IMR-90 (cell line): Measurements from ENCODE around the gene CHST8. TPM values are rescaled to one million over a fixed set of nuclear protein-coding genes. Genes with fewer than 3 reads are reported as not detected.

Experiments used
- ATAC-seq: fragments of 200-7000 bp; cut with Tn5 transposase; 2 replicates; pipeline ENCODE4 v1.9.1; 2020; ENCODE audit warnings: low read depth, mild to moderate bottlenecking, moderate library complexity
- BruUV-seq: library from RNA; stranded (reverse); fragments of 400-500 nt; replicated peaks from 2 replicates; lab custom pipeline; 2021; lab: Mats Ljungman, UMichigan
- CTCF ChIA-PET: fragments of 300-600 bp; formaldehyde crosslinking; extraction: SDS; loops from one replicate; lab custom pipeline; 2021; ENCODE audit warnings: antibody characterized with exemption; lab: Yijun Ruan, JAX
- POLR2A ChIA-PET: fragments of 300-600 bp; sonication (Branson Sonifier 250); formaldehyde crosslinking; loops from one replicate; lab custom pipeline; 2022; ENCODE audit warnings: antibody characterized with exemption; ENCODE audit not compliant: unreplicated experiment; lab: Charles Lee
- DNase-seq: peaks from one replicate; pipeline ENCODE4 v3.0.0; 2013
- H2AFZ ChIP-seq: replicated peaks from 2 replicates; pipeline ENCODE3; 2013; ENCODE audit warnings: low read length, mild to moderate bottlenecking; ENCODE audit not compliant: poor library complexity
- H2AK5ac ChIP-seq: 2 replicates; pipeline ENCODE4 v1.6.1; 2013; ENCODE audit warnings: low read depth, low read length, inconsistent platforms
- H2AK9ac ChIP-seq: replicated peaks from 2 replicates; pipeline ENCODE3; 2013; ENCODE audit warnings: mild to moderate bottlenecking, low read depth, low read length, moderate library complexity; ENCODE audit not compliant: poor library complexity
- H2BK120ac ChIP-seq: 2 replicates; pipeline ENCODE4 v1.6.1; 2013; ENCODE audit warnings: low read depth, low read length, inconsistent platforms
- H2BK15ac ChIP-seq: 3 replicates; pipeline ENCODE4 v1.6.1; 2013; ENCODE audit warnings: low read depth, low read length, inconsistent platforms
- H2BK20ac ChIP-seq: 2 replicates; pipeline ENCODE4 v1.6.1; 2013; ENCODE audit warnings: low read depth, mild to moderate bottlenecking, inconsistent platforms, low read length, moderate library complexity
- H2BK5ac ChIP-seq: 2 replicates; pipeline ENCODE4 v1.6.1; 2013; ENCODE audit warnings: mild to moderate bottlenecking, low read depth, low read length, inconsistent platforms; ENCODE audit not compliant: poor library complexity, severe bottlenecking
- H3K14ac ChIP-seq: replicated peaks from 2 replicates; pipeline ENCODE4 v1.6.1; 2013; ENCODE audit warnings: low read depth, low read length, inconsistent platforms
- H3K18ac ChIP-seq: 2 replicates; pipeline ENCODE4 v1.6.1; 2013; ENCODE audit warnings: low read depth, low read length, control low read depth
- H3K23ac ChIP-seq: 2 replicates; pipeline ENCODE4 v1.6.1; 2013; ENCODE audit warnings: low read depth, low read length, inconsistent platforms
- H3K27ac ChIP-seq: 2 replicates; pipeline ENCODE4 v1.5.1; 2013; ENCODE audit warnings: mild to moderate bottlenecking, control low read depth, low read length; ENCODE audit not compliant: insufficient read depth
- H3K27me3 ChIP-seq: 2 replicates; pipeline ENCODE4 v1.6.1; 2013; ENCODE audit warnings: low read length; ENCODE audit not compliant: control insufficient read depth, insufficient read depth
- H3K36me3 ChIP-seq: 2 replicates; pipeline ENCODE4 v1.6.1; 2013; ENCODE audit warnings: low read length, mixed read lengths; ENCODE audit not compliant: control insufficient read depth, insufficient read depth
- H3K4ac ChIP-seq: 2 replicates; pipeline ENCODE4 v1.6.1; 2013; ENCODE audit warnings: low read depth, low read length, inconsistent platforms
- H3K4me1 ChIP-seq: 2 replicates; pipeline ENCODE4 v1.6.1; 2013; ENCODE audit warnings: low read length, mixed read lengths; ENCODE audit not compliant: control insufficient read depth, insufficient read depth
- H3K4me2 ChIP-seq: 2 replicates; pipeline ENCODE4 v1.6.1; 2013; ENCODE audit warnings: low read depth, mild to moderate bottlenecking, control low read depth, low read length, moderate library complexity
- H3K4me3 ChIP-seq: 2 replicates; pipeline ENCODE4 v1.5.1; 2013; ENCODE audit warnings: low read depth, mild to moderate bottlenecking, control low read depth, low read length, moderate library complexity; ENCODE audit not compliant: insufficient read depth
- H3K56ac ChIP-seq: 2 replicates; pipeline ENCODE4 v1.6.1; 2013; ENCODE audit warnings: low read length, inconsistent platforms; ENCODE audit not compliant: insufficient read depth; ENCODE audit errors: extremely low read depth
- H3K79me1 ChIP-seq, 2 experiments: 2 replicates each; pipeline ENCODE4 v1.6.1; 2013; ENCODE audit warnings: low read length in 2 of 2, inconsistent platforms in 1 of 2, low read depth in 1 of 2
- H3K9ac ChIP-seq: 2 replicates; pipeline ENCODE4 v1.6.1; 2013; ENCODE audit warnings: low read depth, low read length, control low read depth
- H3K9me1 ChIP-seq: 2 replicates; pipeline ENCODE4 v1.6.1; 2013; ENCODE audit warnings: low read length, inconsistent platforms; ENCODE audit not compliant: insufficient read depth
- H3K9me3 ChIP-seq: 2 replicates; pipeline ENCODE4 v1.6.1; 2013; ENCODE audit warnings: low read length; ENCODE audit not compliant: control insufficient read depth, insufficient read depth
- H4K20me1 ChIP-seq: 2 replicates; pipeline ENCODE4 v1.6.1; 2013; ENCODE audit warnings: low read length, inconsistent platforms; ENCODE audit not compliant: insufficient read depth
- H4K5ac ChIP-seq: 2 replicates; pipeline ENCODE4 v1.6.1; 2013; ENCODE audit warnings: mild to moderate bottlenecking, low read depth, low read length, control low read depth
- H4K8ac ChIP-seq, 2 experiments: 2 replicates each; pipeline ENCODE4 v1.6.1; 2013; ENCODE audit warnings: low read depth in 2 of 2, low read length in 2 of 2, control low read depth in 1 of 2, inconsistent platforms in 1 of 2
- H4K91ac ChIP-seq: 2 replicates; pipeline ENCODE4 v1.6.1; 2013; ENCODE audit warnings: low read depth, low read length, inconsistent platforms; ENCODE audit not compliant: insufficient read depth
- MAFK ChIP-seq: IDR thresholded peaks from 2 replicates; pipeline ENCODE4 v1.6.1; 2012; ENCODE audit warnings: low read depth, low read length, improper control_type of control experiment
- NFE2L2 ChIP-seq: fragments of 150-350 bp; IDR thresholded peaks from 2 replicates; pipeline ENCODE4 v1.6.1; 2016; ENCODE audit warnings: low read depth, mild to moderate bottlenecking, low read length
- POLR2A ChIP-seq: IDR thresholded peaks from 2 replicates; pipeline ENCODE4 v1.6.1; 2012; ENCODE audit warnings: mild to moderate bottlenecking, low read depth, low read length
- SMC3 ChIP-seq: fragments of 150-350 bp; IDR thresholded peaks from 2 replicates; pipeline ENCODE4 v1.6.1; 2016; ENCODE audit warnings: low read depth, mild to moderate bottlenecking, antibody characterized with exemption, low read length, moderate library complexity
- WGBS, 2 experiments: methylation state at CpG; one replicate each; pipeline versions ENCODE4 v1.1.5 to v1.1.7; 2013; ENCODE audit warnings: missing lambda C conversion rate in 2 of 2; ENCODE audit not compliant: insufficient read length in 1 of 2; ENCODE audit errors: extremely low coverage in 2 of 2; 5-methylcytosine and 5-hydroxymethylcytosine counted together
- dilution Hi-C: fragments of 300-500 bp; cut with HindIII; formaldehyde crosslinking; loops from one replicate; pipeline ENCODE4 v1.14.3; 2018; ENCODE audit warnings: low sequenced_read_pairs; ENCODE audit not compliant: unreplicated experiment
- in situ Hi-C: fragments of 300-500 bp; cut with MboI; formaldehyde crosslinking; loops from 3 replicates; pipeline ENCODE4 v1.14.3; 2019; ENCODE audit warnings: low sequenced_read_pairs, inconsistent platforms, mixed read lengths
- intact Hi-C: fragments of 100-400 bp; cut with micrococcal nuclease; formaldehyde crosslinking; loops from 2 replicates; pipeline ENCODE4 v1.10.0; 2022
- polyA plus RNA-seq, 3 experiments: library from polyadenylated mRNA; depleted of rRNA; stranded (reverse); fragments of >200 nt; gene quantifications; 2 replicates each; pipeline ENCODE4 v1.2.3, GENCODE V29; 2012; ENCODE audit warnings: low replicate concordance in 1 of 3
- total RNA-seq: library from RNA; depleted of rRNA; stranded (reverse); fragments of >200 nt; gene quantifications from 2 replicates; pipeline ENCODE4 v1.2.3, GENCODE V29; 2012
- TF ChIP-seq, protein P1 (sequence below): fragments of 150-350 bp; IDR thresholded peaks from 2 replicates; pipeline ENCODE4 v1.6.1; 2016; ENCODE audit warnings: low read depth, mild to moderate bottlenecking, low read length, moderate library complexity, borderline replicate concordance

The CHST8 gene
- total and polyA plus RNA-seq, 2 of the 4 experiments (the other 2 are of a cell fraction) = not detected

DNA sequence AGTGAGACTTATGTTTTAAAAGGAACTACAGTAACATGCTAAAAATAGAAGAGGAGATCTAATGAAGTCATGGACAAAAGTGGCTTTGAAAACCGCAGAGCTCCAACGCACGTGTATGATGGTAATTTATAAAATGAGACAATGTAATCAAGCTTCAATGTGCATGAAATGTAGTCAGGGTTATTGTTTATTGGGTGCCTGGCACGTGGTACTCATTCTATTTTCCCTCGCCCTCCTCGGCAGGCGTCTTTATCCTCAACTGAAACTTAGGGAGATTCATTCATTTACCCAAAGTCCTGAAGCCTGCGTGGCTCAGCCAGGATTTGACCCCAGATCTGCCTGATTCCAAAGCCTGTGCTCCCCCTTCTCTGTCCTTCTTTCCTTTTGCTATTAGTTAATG is 79.8 kb downstream of the CHST8 start:
- no peak overlapping the region for H3K4me2 ChIP-seq
- H4K8ac ChIP-seq = no peak overlapping the region
- H3K14ac ChIP-seq = no peak overlapping the region
- H2BK5ac ChIP-seq = no peak overlapping the region
- CTCF ChIA-PET = no interaction called here
- no peaks in the 10 kb centered on the region for H3K79me1 ChIP-seq
- H2BK120ac ChIP-seq = no peak overlapping the region
- H4K5ac ChIP-seq = no peak overlapping the region
- no peaks in the 10 kb centered on the region for H4K20me1 ChIP-seq
- H2BK20ac ChIP-seq = no peak overlapping the region
- no peaks in the 10 kb centered on the region for H3K27me3 ChIP-seq
- H3K27ac ChIP-seq = no peak overlapping the region
- H2AK5ac ChIP-seq = no peak overlapping the region
- H3K56ac ChIP-seq = no peak overlapping the region
- DNase-seq = no peak
- ATAC-seq = no peak
- H3K23ac ChIP-seq = no peak overlapping the region
- H3K9ac ChIP-seq = no peak overlapping the region
- POLR2A ChIA-PET = no interaction called here
- H3K9me3 ChIP-seq = no peaks in the 10 kb centered on the region
- no peak overlapping the region for H2BK15ac ChIP-seq
- H4K91ac ChIP-seq = no peak overlapping the region
- H3K4me1 ChIP-seq = no peaks in the 10 kb centered on the region
- no peak overlapping the region for H3K4ac ChIP-seq
- H3K18ac ChIP-seq = no peak overlapping the region
- no TSS peak for BruUV-seq
- H3K36me3 ChIP-seq = no peaks in the 10 kb centered on the region
- dilution Hi-C loops = no loop called here
- in situ Hi-C loops = no loop called here
- no peaks in the 10 kb centered on the region for H3K9me1 ChIP-seq
- H2AFZ ChIP-seq = no peak overlapping the region
- H3K4me3 ChIP-seq = no peak overlapping the region
- no peak overlapping the region for H2AK9ac ChIP-seq
- intact Hi-C loops = no loop called here
- no CpG with 5 or more reads among the region's 8 CpGs for WGBS, 2 experiments
- TF ChIP-seq, protein P1, sequence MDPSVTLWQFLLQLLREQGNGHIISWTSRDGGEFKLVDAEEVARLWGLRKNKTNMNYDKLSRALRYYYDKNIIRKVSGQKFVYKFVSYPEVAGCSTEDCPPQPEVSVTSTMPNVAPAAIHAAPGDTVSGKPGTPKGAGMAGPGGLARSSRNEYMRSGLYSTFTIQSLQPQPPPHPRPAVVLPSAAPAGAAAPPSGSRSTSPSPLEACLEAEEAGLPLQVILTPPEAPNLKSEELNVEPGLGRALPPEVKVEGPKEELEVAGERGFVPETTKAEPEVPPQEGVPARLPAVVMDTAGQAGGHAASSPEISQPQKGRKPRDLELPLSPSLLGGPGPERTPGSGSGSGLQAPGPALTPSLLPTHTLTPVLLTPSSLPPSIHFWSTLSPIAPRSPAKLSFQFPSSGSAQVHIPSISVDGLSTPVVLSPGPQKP = no peak
- TF ChIP-seq POLR2A = no peak
- TF ChIP-seq NFE2L2 = no peak
- no peak for TF ChIP-seq SMC3
- TF ChIP-seq MAFK = no peak
